ENCODE measurements around the gene PRMT7. TPM values are rescaled to one million over a fixed set of nuclear protein-coding genes. Genes with fewer than 3 reads are reported as not detected.

Gene PRMT7
- total RNA-seq, 1 experiment from 2014 or later: 49.4 TPM

GRCh38 chr16:68365167-68365817 lies 54.5 kb downstream of the PRMT7 start:
- peaks cover 11% of the 10 kb centered on the region for H3K36me3 Mint-ChIP-seq (ENCODE audit: insufficient read depth, unreplicated experiment)
- H3K27me3 Mint-ChIP-seq (ENCODE audit: unreplicated experiment): peaks cover 35% of the 10 kb centered on the region
- CTCF ChIA-PET: interaction anchor here (0.8 to 1.0 kb wide), 2 partner anchors 71 to 103 kb away, joined by 3 to 4 read pairs; no protein-coding TSS in a partner anchor
- intact Hi-C loops (cut with micrococcal nuclease; ENCODE audit: unreplicated experiment): no loop called here
- no peak overlapping the region for H3K4me3 Mint-ChIP-seq (ENCODE audit: low read depth, unreplicated experiment)
- H3K4me1 Mint-ChIP-seq (ENCODE audit: low read depth, unreplicated experiment): no peaks in the 10 kb centered on the region
- no peak for DNase-seq
- H3K27ac Mint-ChIP-seq (ENCODE audit: unreplicated experiment): peak overlapping the region; percentile 8
- no peak for TF ChIP-seq CTCF (IDR thresholded peaks at IDR 0.05; ENCODE audit: unreplicated experiment)
- no TSS peak for BruUV-seq (replicated peaks)
- H3K9me3 Mint-ChIP-seq (ENCODE audit: low read depth, unreplicated experiment): no peaks in the 10 kb centered on the region

- CTCF ChIA-PET: interaction anchor here (1.0 kb wide), 1 partner anchor 104 kb away, joined by 3 read pairs; no protein-coding TSS in a partner anchor
- H3K27ac Mint-ChIP-seq (ENCODE audit: unreplicated experiment): peak overlapping the region; percentile 8
- intact Hi-C loops (cut with micrococcal nuclease; ENCODE audit: unreplicated experiment): no loop called here
Measured at GRCh38 chr16:68366062-68366461, 55.2 kb downstream of the PRMT7 start.

GRCh38 chr16:68367030-68367429 lies 56.2 kb downstream of the PRMT7 start:
- Mint-ChIP-seq H3K4me1 (ENCODE audit: low read depth, unreplicated experiment) (no peaks in the 10 kb centered on the region), H3K27ac (ENCODE audit: unreplicated experiment) (no peak overlapping the region), H3K9me3 (ENCODE audit: low read depth, unreplicated experiment) (no peaks in the 10 kb centered on the region), H3K4me3 (ENCODE audit: low read depth, unreplicated experiment) (no peak overlapping the region), H3K27me3 (ENCODE audit: unreplicated experiment) (peaks cover 44% of the 10 kb centered on the region), H3K36me3 (ENCODE audit: insufficient read depth, unreplicated experiment) (peaks cover 15% of the 10 kb centered on the region)
- CTCF ChIA-PET: interaction anchor here (2.1 kb wide), 1 partner anchor 11 kb away, joined by 4 read pairs; no protein-coding TSS in a partner anchor
- TF ChIP-seq CTCF (IDR thresholded peaks at IDR 0.05; ENCODE audit: unreplicated experiment): peak; percentile 53
- no TSS peak for BruUV-seq (replicated peaks)
- DNase-seq: peak; percentile 67
- intact Hi-C loops (cut with micrococcal nuclease; ENCODE audit: unreplicated experiment): no loop called here

More at GRCh38 chr16:68366062-68366461, 55.2 kb downstream of the PRMT7 start:
- TF ChIP-seq CTCF (IDR thresholded peaks at IDR 0.05; ENCODE audit: unreplicated experiment): no peak
- Mint-ChIP-seq H3K9me3 (ENCODE audit: low read depth, unreplicated experiment) (no peaks in the 10 kb centered on the region), H3K27me3 (ENCODE audit: unreplicated experiment) (peaks cover 35% of the 10 kb centered on the region), H3K4me3 (ENCODE audit: low read depth, unreplicated experiment) (no peak overlapping the region), H3K36me3 (ENCODE audit: insufficient read depth, unreplicated experiment) (peaks cover 11% of the 10 kb centered on the region), H3K4me1 (ENCODE audit: low read depth, unreplicated experiment) (no peaks in the 10 kb centered on the region)
- no TSS peak for BruUV-seq (replicated peaks)
- DNase-seq: no peak

- Mint-ChIP-seq H3K27ac (ENCODE audit: unreplicated experiment) (no peak overlapping the region), H3K27me3 (ENCODE audit: unreplicated experiment) (peaks cover 49% of the 10 kb centered on the region), H3K4me3 (ENCODE audit: low read depth, unreplicated experiment) (no peak overlapping the region), H3K9me3 (ENCODE audit: low read depth, unreplicated experiment) (no peaks in the 10 kb centered on the region), H3K36me3 (ENCODE audit: insufficient read depth, unreplicated experiment) (peaks cover 15% of the 10 kb centered on the region), H3K4me1 (ENCODE audit: low read depth, unreplicated experiment) (no peaks in the 10 kb centered on the region)
- CTCF ChIA-PET: interaction anchor here (2.1 kb wide), 1 partner anchor 11 kb away, joined by 4 read pairs; no protein-coding TSS in a partner anchor
- no peak for TF ChIP-seq CTCF (IDR thresholded peaks at IDR 0.05; ENCODE audit: unreplicated experiment)
- BruUV-seq (replicated peaks): no TSS peak
- intact Hi-C loops (cut with micrococcal nuclease; ENCODE audit: unreplicated experiment): no loop called here
- no peak for DNase-seq
Measured at GRCh38 chr16:68367440-68367839, 56.6 kb downstream of the PRMT7 start.

Measured in Calu3 (cell line).